WTC11 (cell line): ENCODE results near the gene SLC49A3. TPM values are rescaled to one million over a fixed set of nuclear protein-coding genes. Genes with fewer than 3 reads are reported as not detected.

ENCODE experiments used
- ATAC-seq: fragments of 200-7000 bp; cut with Tn5 transposase; 2 replicates; pipeline ENCODE4 v1.10.0; 2021; ENCODE audit warnings: mild to moderate bottlenecking, moderate library complexity
- CTCF ChIA-PET: fragments of 300-600 bp; sonication (Branson Sonifier 250); formaldehyde crosslinking; loops from one replicate; lab custom pipeline; 2021; ENCODE audit warnings: antibody characterized with exemption; lab: Charles Lee
- POLR2A ChIA-PET: fragments of 350-600 bp; sonication (Branson Sonifier 250); formaldehyde crosslinking; loops from one replicate; lab custom pipeline; 2021; ENCODE audit warnings: antibody characterized with exemption; lab: Charles Lee
- DNase-seq: peaks from one replicate; pipeline ENCODE4 v3.0.0; 2021; ENCODE audit warnings: low spot score
- H3K27ac Mint-ChIP-seq: 2 replicates; pipeline ENCODE4 v1.8.0; 2021; ENCODE audit warnings: mixed read lengths
- H3K27me3 Mint-ChIP-seq: 2 replicates; pipeline ENCODE4 v1.8.0; 2021; ENCODE audit warnings: low read depth, mild to moderate bottlenecking, moderate library complexity, mixed read lengths
- H3K36me3 Mint-ChIP-seq: 2 replicates; pipeline ENCODE4 v1.8.0; 2021; ENCODE audit warnings: mixed read lengths
- H3K4me1 Mint-ChIP-seq: 2 replicates; pipeline ENCODE4 v1.8.0; 2022; ENCODE audit warnings: mixed read lengths
- H3K4me3 Mint-ChIP-seq: 2 replicates; pipeline ENCODE4 v1.8.0; 2021; ENCODE audit warnings: mild to moderate bottlenecking, moderate library complexity, mixed read lengths
- H3K9me3 Mint-ChIP-seq: 2 replicates; pipeline ENCODE4 v1.8.0; 2021; ENCODE audit warnings: mixed read lengths
- ARID4B ChIP-seq: sonication (generic); formaldehyde crosslinking; IDR thresholded peaks from 2 replicates; pipeline ENCODE4 v1.8.0; 2023; ENCODE audit warnings: missing genetic modification reagents, mild to moderate bottlenecking, borderline replicate concordance
- ATF2 ChIP-seq: sonication (generic); formaldehyde crosslinking; IDR thresholded peaks from 2 replicates; pipeline ENCODE4 v1.8.1; 2022; ENCODE audit warnings: low read depth, missing genetic modification reagents, borderline replicate concordance
- ATF3 ChIP-seq: sonication (generic); formaldehyde crosslinking; conservative IDR thresholded peaks from 2 replicates; pipeline ENCODE4 v1.8.1; 2022; ENCODE audit warnings: mild to moderate bottlenecking, missing genetic modification reagents
- CREB1 ChIP-seq: sonication (generic); formaldehyde crosslinking; IDR thresholded peaks from 2 replicates; pipeline ENCODE4 v1.8.0; 2023; ENCODE audit warnings: mild to moderate bottlenecking, missing genetic modification reagents
- CTCF ChIP-seq: fragments of 200-600 bp; IDR thresholded peaks from 2 replicates; pipeline ENCODE4 v1.8.0; 2022; ENCODE audit warnings: antibody characterized with exemption
- E2F4 ChIP-seq: sonication (generic); formaldehyde crosslinking; IDR thresholded peaks from 2 replicates; pipeline ENCODE4 v1.8.1; 2022; ENCODE audit warnings: low read depth, mild to moderate bottlenecking, moderate library complexity, missing genetic modification reagents, borderline replicate concordance
- FOXJ3 ChIP-seq: sonication (generic); formaldehyde crosslinking; IDR thresholded peaks from 2 replicates; pipeline ENCODE4 v1.9.0; 2021; ENCODE audit warnings: missing genetic modification reagents, mild to moderate bottlenecking, borderline replicate concordance
- FOXK1 ChIP-seq: sonication (generic); formaldehyde crosslinking; IDR thresholded peaks from 2 replicates; pipeline ENCODE4 v1.8.0; 2022; ENCODE audit warnings: mild to moderate bottlenecking, moderate library complexity, missing genetic modification reagents
- IRF2 ChIP-seq: sonication (generic); formaldehyde crosslinking; IDR thresholded peaks from 2 replicates; pipeline ENCODE4 v1.8.0; 2022; ENCODE audit warnings: low read depth, missing genetic modification reagents, borderline replicate concordance
- JUN ChIP-seq: sonication (generic); formaldehyde crosslinking; IDR thresholded peaks from 2 replicates; pipeline ENCODE4 v1.8.0; 2023; ENCODE audit warnings: mild to moderate bottlenecking, missing genetic modification reagents
- MLX ChIP-seq: sonication (generic); formaldehyde crosslinking; IDR thresholded peaks from 2 replicates; pipeline ENCODE4 v1.8.1; 2023; ENCODE audit warnings: mild to moderate bottlenecking, missing genetic modification reagents, moderate library complexity
- PRRX2 ChIP-seq: fragments of 250-450 bp; sonication (Bioruptor Pico); IDR thresholded peaks from 2 replicates; pipeline ENCODE4 v1.8.0; 2021; ENCODE audit warnings: mild to moderate bottlenecking
- SMAD3 ChIP-seq: sonication (generic); formaldehyde crosslinking; IDR thresholded peaks from 2 replicates; pipeline ENCODE4 v1.8.0; 2022; ENCODE audit warnings: missing genetic modification reagents, mild to moderate bottlenecking, borderline replicate concordance
- SOX15 ChIP-seq: fragments of 250-450 bp; sonication (Bioruptor Pico); IDR thresholded peaks from 2 replicates; pipeline ENCODE4 v1.9.0; 2021; ENCODE audit warnings: mild to moderate bottlenecking
- SP1 ChIP-seq: sonication (generic); formaldehyde crosslinking; conservative IDR thresholded peaks from 2 replicates; pipeline ENCODE4 v1.8.1; 2022; ENCODE audit warnings: missing genetic modification reagents
- TP53 ChIP-seq: sonication (generic); formaldehyde crosslinking; IDR thresholded peaks from 2 replicates; pipeline ENCODE4 v1.8.1; 2023; ENCODE audit warnings: mild to moderate bottlenecking, missing genetic modification reagents
- ZMAT4 ChIP-seq: fragments of 250-450 bp; sonication (Bioruptor Pico); IDR thresholded peaks from 2 replicates; pipeline ENCODE4 v1.9.0; 2021; ENCODE audit warnings: mild to moderate bottlenecking
- ZNF281 ChIP-seq: sonication (generic); formaldehyde crosslinking; IDR thresholded peaks from 2 replicates; pipeline ENCODE4 v1.8.0; 2023; ENCODE audit warnings: mild to moderate bottlenecking, missing genetic modification reagents
- ZNF512 ChIP-seq: sonication (generic); formaldehyde crosslinking; IDR thresholded peaks from 2 replicates; pipeline ENCODE4 v1.8.1; 2022; ENCODE audit warnings: missing genetic modification reagents, borderline replicate concordance
- ZNF671 ChIP-seq: fragments of 250-450 bp; sonication (Bioruptor Pico); IDR thresholded peaks from 2 replicates; pipeline ENCODE4 v1.8.0; 2021; ENCODE audit warnings: mild to moderate bottlenecking
- total RNA-seq: library from RNA; stranded (reverse); gene quantifications from 3 replicates; pipeline ENCODE4 v1.2.3, GENCODE V29; 2021

SLC49A3 gene
- total RNA-seq, 1 experiment from 2014 or later = 5.8 TPM

- CTCF ChIA-PET = no interaction called here
- ATAC-seq = no peak
- no peaks in the 10 kb centered on the region for H3K9me3 Mint-ChIP-seq
- H3K27ac Mint-ChIP-seq = no peak overlapping the region
- H3K4me3 Mint-ChIP-seq = no peak overlapping the region
- DNase-seq = no peak
- TF ChIP-seq ARID4B (CRISPR knock-in tag) = no peak
- no peak for TF ChIP-seq ZMAT4 (CRISPR knock-in tag)
- TF ChIP-seq ZNF281 = no peak
- no peak for TF ChIP-seq FOXK1 (CRISPR knock-in tag)
- peaks cover 3% of the 10 kb centered on the region; the same call in 1 of the 2 replicates for H3K27me3 Mint-ChIP-seq
- H3K36me3 Mint-ChIP-seq = no peaks in the 10 kb centered on the region
- POLR2A ChIA-PET = no interaction called here
- 0 out of 2 replicates have a peak, but pooled peaks cover 4% of the 10 kb centered on the region for H3K4me1 Mint-ChIP-seq
These were observed 38.5 kb downstream of the SLC49A3 start for GRCh38 chr4:650461-650860.

GRCh38 chr4:649751-650310, 39.1 kb downstream of the SLC49A3 start:
- CTCF ChIA-PET = no interaction called here
- Mint-ChIP-seq H3K4me1 (0 out of 2 replicates have a peak, but pooled peaks cover 4% of the 10 kb centered on the region), H3K36me3 (no peaks in the 10 kb centered on the region), H3K4me3 (no peak overlapping the region), H3K27me3 (peaks cover 3% of the 10 kb centered on the region; the same call in 1 of the 2 replicates), H3K27ac (no peak overlapping the region), H3K9me3 (no peaks in the 10 kb centered on the region)
- POLR2A ChIA-PET = no interaction called here
- no peak for DNase-seq
- no peak for ATAC-seq
- no peak for TF ChIP-seq E2F4 (CRISPR knock-in tag)
- TF ChIP-seq ATF2 = no peak
- TF ChIP-seq ZNF512 (CRISPR knock-in tag) = no peak
- no peak for TF ChIP-seq CTCF
- no peak for TF ChIP-seq IRF2 (CRISPR knock-in tag)
- TF ChIP-seq MLX (CRISPR knock-in tag) = no peak
- TF ChIP-seq ZNF671 (CRISPR knock-in tag) = no peak
- no peak for TF ChIP-seq ATF3 (CRISPR knock-in tag)
- no peak for TF ChIP-seq SMAD3 (CRISPR knock-in tag)
- no peak for TF ChIP-seq SP1 (CRISPR knock-in tag)
- TF ChIP-seq TP53 (CRISPR knock-in tag) = no peak
- TF ChIP-seq CREB1 (CRISPR knock-in tag) = no peak
- no peak for TF ChIP-seq PRRX2 (CRISPR knock-in tag)
- no peak for TF ChIP-seq JUN
- no peak for TF ChIP-seq SOX15 (CRISPR knock-in tag)
- no peak for TF ChIP-seq FOXJ3
